ENCODE results near the gene VASP.

GRCh38 chr19:45488708-45489107 lies 18.6 kb upstream of the VASP start:
- TF ChIP-seq, protein P1, sequence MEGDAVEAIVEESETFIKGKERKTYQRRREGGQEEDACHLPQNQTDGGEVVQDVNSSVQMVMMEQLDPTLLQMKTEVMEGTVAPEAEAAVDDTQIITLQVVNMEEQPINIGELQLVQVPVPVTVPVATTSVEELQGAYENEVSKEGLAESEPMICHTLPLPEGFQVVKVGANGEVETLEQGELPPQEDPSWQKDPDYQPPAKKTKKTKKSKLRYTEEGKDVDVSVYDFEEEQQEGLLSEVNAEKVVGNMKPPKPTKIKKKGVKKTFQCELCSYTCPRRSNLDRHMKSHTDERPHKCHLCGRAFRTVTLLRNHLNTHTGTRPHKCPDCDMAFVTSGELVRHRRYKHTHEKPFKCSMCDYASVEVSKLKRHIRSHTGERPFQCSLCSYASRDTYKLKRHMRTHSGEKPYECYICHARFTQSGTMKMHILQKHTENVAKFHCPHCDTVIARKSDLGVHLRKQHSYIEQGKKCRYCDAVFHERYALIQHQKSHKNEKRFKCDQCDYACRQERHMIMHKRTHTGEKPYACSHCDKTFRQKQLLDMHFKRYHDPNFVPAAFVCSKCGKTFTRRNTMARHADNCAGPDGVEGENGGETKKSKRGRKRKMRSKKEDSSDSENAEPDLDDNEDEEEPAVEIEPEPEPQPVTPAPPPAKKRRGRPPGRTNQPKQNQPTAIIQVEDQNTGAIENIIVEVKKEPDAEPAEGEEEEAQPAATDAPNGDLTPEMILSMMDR (conservative IDR thresholded peaks at IDR 0.05 in 1 of 2, IDR thresholded peaks at IDR 0.05 in 1 of 2; ENCODE audit: low read depth in 1 of 2, low read length in 2 of 2): no peak
- no peak for TF ChIP-seq EZH2 (IDR thresholded peaks at IDR 0.05; ENCODE audit: low read length, missing control alignments)

All from fibroblast of lung (primary cell).